ENCODE measurements around the gene ETV6. TPM values are rescaled to one million over a fixed set of nuclear protein-coding genes. Genes with fewer than 3 reads are reported as not detected.

Gene ETV6
- total and polyA plus RNA-seq, 9 of the 15 experiments (the other 6 are each of a cell fraction or from before 2014, with no cell fraction given), result 0.81 to 12.7 (median 4.1) TPM

DNA sequence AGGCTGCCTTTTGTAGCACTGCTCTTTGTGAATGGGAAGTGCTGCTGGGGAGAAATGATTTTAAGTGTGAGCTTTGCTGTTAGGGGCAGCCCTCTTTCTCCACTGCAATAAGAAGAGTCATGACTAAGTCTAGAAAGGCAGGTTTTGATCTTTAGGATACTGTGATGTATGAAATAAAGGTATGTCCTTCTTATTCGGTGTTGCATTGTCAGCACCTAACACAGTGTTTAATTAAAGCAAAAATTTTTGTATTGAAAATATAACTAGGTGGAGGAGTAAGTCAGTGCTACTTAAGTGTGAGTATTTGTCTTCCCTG is 81.5 kb downstream of the ETV6 start:
- no TSS peak for BruUV-seq (replicated peaks)
- in situ Hi-C loops (cut with MboI), result no loop called here
- Histone ChIP-seq H3K4me2 (ENCODE audit: insufficient read depth, low read length) (no peak overlapping the region), H3K4me3 (no peak overlapping the region), H4K20me1 (replicated peaks; ENCODE audit: control insufficient read depth, insufficient read depth, low read length) (no peaks in the 10 kb centered on the region), H3K9me1 (ENCODE audit: control insufficient read depth, insufficient read depth, low read length) (no peaks in the 10 kb centered on the region), H3K27me3 (ENCODE audit: control insufficient read depth in 2 of 2, insufficient read depth in 2 of 2, low read length in 2 of 2) (no peaks in the 10 kb centered on the region), H3K9me3 (replicated peaks; ENCODE audit: control insufficient read depth, insufficient read depth, low read depth, low read length) (no peaks in the 10 kb centered on the region), H3K79me2 (ENCODE audit: control insufficient read depth, insufficient read depth, low read length) (no peaks in the 10 kb centered on the region; the same call in 2 of the 3 replicates), H3K4me1 (replicated peaks in 1 of 2; ENCODE audit: control insufficient read depth in 2 of 2, insufficient read depth in 2 of 2, low read length in 2 of 2) (no peaks in the 10 kb centered on the region), H3K36me3 (ENCODE audit: control insufficient read depth, insufficient read depth, low read length) (no peaks in the 10 kb centered on the region), H3K9ac (ENCODE audit: insufficient read depth in 1 of 2, low read depth in 2 of 2, low read length in 2 of 2) (no peak overlapping the region), H3K27ac (ENCODE audit: extremely low read depth, low read depth, low read length) (no peak overlapping the region), H2AFZ (ENCODE audit: low read depth, low read length) (no peak overlapping the region)
- FAIRE-seq, result no peak
- ChIA-PET CTCF (ENCODE audit: low intra/inter-chr PET ratio) (no interaction called here), POLR2A (interaction anchor here (1.4 kb wide), 1 partner anchor 14 kb away, joined by 4 read pairs; no protein-coding TSS in a partner anchor)
- ATAC-seq, result no peak
- 11% methylated on average over 1 of the region's 1 CpG for WGBS (ENCODE audit: insufficient coverage, low coverage, missing lambda C conversion rate)
- no peak for TF ChIP-seq CBX2 (IDR thresholded peaks at IDR 0.05; ENCODE audit: insufficient read depth, low read length, poor library complexity, severe bottlenecking)
- TF ChIP-seq ZNF239 (CRISPR knock-in tag; IDR thresholded peaks at IDR 0.05), result no peak
- no peak for TF ChIP-seq EP300 (IDR thresholded peaks at IDR 0.05; ENCODE audit: low read length)
- no peak for TF ChIP-seq NCOA1 (IDR thresholded peaks at IDR 0.05; ENCODE audit: low read depth)
- TF ChIP-seq ETV1 (tag; conservative IDR thresholded peaks at IDR 0.05; ENCODE audit: low read depth), result no peak
- no peak for TF ChIP-seq ZBTB1 (CRISPR knock-in tag; IDR thresholded peaks at IDR 0.05; ENCODE audit: borderline replicate concordance, low read depth)
- TF ChIP-seq HIVEP1 (CRISPR knock-in tag; IDR thresholded peaks at IDR 0.05), result no peak
- no peak for TF ChIP-seq ZNF551 (CRISPR knock-in tag; IDR thresholded peaks at IDR 0.05)
- no peak for TF ChIP-seq MYNN (IDR thresholded peaks at IDR 0.05)
- no peak for TF ChIP-seq MYNN (CRISPR knock-in tag; IDR thresholded peaks at IDR 0.05)
- TF ChIP-seq, protein P1, sequence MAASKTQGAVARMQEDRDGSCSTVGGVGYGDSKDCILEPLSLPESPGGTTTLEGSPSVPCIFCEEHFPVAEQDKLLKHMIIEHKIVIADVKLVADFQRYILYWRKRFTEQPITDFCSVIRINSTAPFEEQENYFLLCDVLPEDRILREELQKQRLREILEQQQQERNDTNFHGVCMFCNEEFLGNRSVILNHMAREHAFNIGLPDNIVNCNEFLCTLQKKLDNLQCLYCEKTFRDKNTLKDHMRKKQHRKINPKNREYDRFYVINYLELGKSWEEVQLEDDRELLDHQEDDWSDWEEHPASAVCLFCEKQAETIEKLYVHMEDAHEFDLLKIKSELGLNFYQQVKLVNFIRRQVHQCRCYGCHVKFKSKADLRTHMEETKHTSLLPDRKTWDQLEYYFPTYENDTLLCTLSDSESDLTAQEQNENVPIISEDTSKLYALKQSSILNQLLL (CRISPR knock-in tag; IDR thresholded peaks at IDR 0.05; ENCODE audit: borderline replicate concordance), result no peak
- TF ChIP-seq ZNF347 (CRISPR knock-in tag; IDR thresholded peaks at IDR 0.05; ENCODE audit: low read depth), result no peak
- no peak for TF ChIP-seq KDM5B (IDR thresholded peaks at IDR 0.05; ENCODE audit: insufficient replicate concordance, low read depth, low read length)
- no peak for DNase-seq (ENCODE audit: extremely low read depth in 1 of 4, low spot score in 3 of 4)
- intact Hi-C loops (cut with micrococcal nuclease), result loop anchor here (10.0 kb wide), 2 partner anchors 164 to 284 kb away; no protein-coding TSS in a partner anchor
